Stimulated activated CD8-positive, alpha-beta memory T cell treated with anti-CD3 and anti-CD28 coated beads, Interleukin-12 subunit alpha, Interleukin-12 subunit beta, amount 100 ng/mL, for 24 hours (primary cell): ENCODE measurements around the gene RAB11B.
"Not testable (repeated sequence)": the region's sequence is repeated elsewhere in the genome, so short reads cannot be mapped to it uniquely, and the experiment has no call there.

Experiments
- DNase-seq: peaks from one replicate; pipeline ENCODE4 v3.0.0-alpha.2; 2020; ENCODE audit errors: extremely low read depth

RAB11B gene

GRCh38 chr19:8393871-8394250 lies 3.7 kb downstream of the RAB11B start:
- DNase-seq = no peak

GRCh38 chr19:8395621-8396082 lies 5.5 kb downstream of the RAB11B start:
- no peak for DNase-seq

GRCh38 chr19:8396185-8396562 lies 6.0 kb downstream of the RAB11B start:
- DNase-seq = no peak

- peak; percentile 34 for DNase-seq
Measured at GRCh38 chr19:8396563-8397203, 6.5 kb downstream of the RAB11B start.

GRCh38 chr19:8397271-8397670 lies 7.1 kb downstream of the RAB11B start:
- DNase-seq = no peak

- DNase-seq = no peak
Measured at GRCh38 chr19:8397746-8398310, 7.7 kb downstream of the RAB11B start.

- no peak for DNase-seq
Measured at GRCh38 chr19:8398311-8398771, 8.2 kb downstream of the RAB11B start.

GRCh38 chr19:8399681-8400188 lies 9.6 kb downstream of the RAB11B start:
- DNase-seq = no peak

GRCh38 chr19:8401981-8402411 lies 11.8 kb downstream of the RAB11B start:
- DNase-seq = no peak

GRCh38 chr19:8403098-8403819 lies 13.1 kb downstream of the RAB11B start:
- DNase-seq = no peak

- DNase-seq = no peak
Measured at GRCh38 chr19:8403820-8404109, 13.6 kb downstream of the RAB11B start.

- DNase-seq = no peak
Measured at GRCh38 chr19:8404391-8405151, 14.4 kb downstream of the RAB11B start.

GRCh38 chr19:8410718-8411117 lies 20.6 kb downstream of the RAB11B start:
- DNase-seq = not testable (repeated sequence)

- peak; percentile 82 for DNase-seq
Measured at GRCh38 chr19:8412783-8413628, 22.8 kb downstream of the RAB11B start, which contains the start of gene MARCHF2. Gene MARCHF2 (plus strand): TSS chr19:8413305. CDS start chr19:8421841, 8,536 bp downstream.

- no peak for DNase-seq
Measured at GRCh38 chr19:8413629-8413995, 23.5 kb downstream of the RAB11B start.

- DNase-seq = no peak
Measured at GRCh38 chr19:8416796-8417195, 26.6 kb downstream of the RAB11B start.

GRCh38 chr19:8421484-8422461 lies 31.6 kb downstream of the RAB11B start:
- DNase-seq = no peak

- DNase-seq = no peak
Measured at GRCh38 chr19:8423817-8424223, 33.7 kb downstream of the RAB11B start.

- DNase-seq = not testable (repeated sequence)
Measured at GRCh38 chr19:8425331-8425730, 35.2 kb downstream of the RAB11B start.

- DNase-seq = no peak
Measured at GRCh38 chr19:8426283-8426682, 36.1 kb downstream of the RAB11B start.
